Loucy (cell line): ENCODE results near the gene MYADM.

Source experiments
- CTCF ChIP-seq: fragments of 200-600 bp; sonication (generic); conservative IDR thresholded peaks from 2 replicates; pipeline ENCODE4 v1.5.1; 2014; ENCODE audit warnings: mild to moderate bottlenecking, antibody characterized with exemption, low read length
- EZH2phosphoT487 ChIP-seq: fragments of 200-600 bp; IDR thresholded peaks from 2 replicates; pipeline ENCODE4 v1.6.1; 2018; ENCODE audit warnings: antibody characterized with exemption, mild to moderate bottlenecking, moderate library complexity, borderline replicate concordance

DNA sequence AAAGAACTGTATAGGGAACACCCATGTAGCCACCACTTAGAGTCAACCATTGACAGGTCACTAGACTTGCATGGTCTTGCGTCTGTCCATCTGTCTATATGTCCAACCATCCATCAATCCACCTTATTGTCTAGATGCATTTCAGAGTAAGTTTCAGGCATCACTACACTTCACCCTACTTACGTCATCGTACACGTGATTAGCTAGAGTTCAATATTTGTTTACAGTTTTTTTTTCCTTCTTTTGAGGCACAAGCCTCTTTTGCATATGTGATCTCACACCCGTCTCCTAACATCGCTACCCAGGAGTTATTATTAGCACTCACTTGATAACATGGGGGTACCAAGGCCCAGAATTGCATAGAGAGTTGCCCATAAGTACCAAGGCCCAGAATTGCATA lies 48.3 kb downstream of the MYADM start:
- TF ChIP-seq CTCF (no peak), EZH2phosphoT487 (no peak)
